ENCODE measurements around the gene DCDC2C.

Gene DCDC2C

GRCh38 chr2:3895021-3895420 is 191.6 kb downstream of the DCDC2C start:
- no peak for DNase-seq (ENCODE audit: low read depth in 2 of 2)

Data from stimulated activated CD8-positive, alpha-beta memory T cell treated with anti-CD3 and anti-CD28 coated beads, Interleukin-15, amount 100 ng/mL, for 4 hours (primary cell).